Esophagus squamous epithelium (tissue), 5 donors: Measurements from ENCODE around the gene ABCA1. TPM values are rescaled to one million over a fixed set of nuclear protein-coding genes. Genes with fewer than 3 reads are reported as not detected.
A peak's percentile ranks its signal among the peaks of the same experiment; 100 is the strongest.
"Not testable (repeated sequence)": the region's sequence is repeated elsewhere in the genome, so short reads cannot be mapped to it uniquely, and the experiment has no call there.

Source experiments
- DNase-seq: peaks from one replicate; lab custom pipeline; 2025; lab: John Stamatoyannopoulos, UW
- H3K27ac ChIP-seq, 4 donors: fragments of 200-600 bp; sonication (generic); one replicate each; pipeline ENCODE4 v1.5.1; 2016 to 2019; ENCODE audit warnings: mild to moderate bottlenecking in 1 of 4
- H3K27me3 ChIP-seq, 4 donors: fragments of 200-600 bp; sonication (generic); 1 replicate in 3 of 4; 2 replicates in 1 of 4; pipeline versions ENCODE4 v1.5.1 to v1.6.0; 2017 to 2021; ENCODE audit warnings: antibody characterized with exemption in 1 of 4
- H3K36me3 ChIP-seq, 3 donors: fragments of 200-600 bp; sonication (generic); one replicate each; pipeline ENCODE4 v1.5.1; 2016 to 2019
- H3K4me1 ChIP-seq, 3 donors: fragments of 200-600 bp; sonication (generic); one replicate each; pipeline ENCODE4 v1.5.1; 2017 to 2019
- H3K4me3 ChIP-seq, 4 donors: fragments of 200-600 bp; sonication (generic); 1 replicate in 3 of 4; 2 replicates in 1 of 4; pipeline ENCODE4 v1.5.1; 2016 to 2019; ENCODE audit warnings: mild to moderate bottlenecking in 2 of 4, moderate library complexity in 1 of 4
- H3K9me3 ChIP-seq, 3 donors: fragments of 200-600 bp; sonication (generic); one replicate each; pipeline ENCODE4 v1.5.1; 2016 to 2019
- CTCF ChIP-seq, 6 experiments: fragments of 450-650 bp in 4 of 6; fragments of 200-600 bp in 2 of 6; sonication (generic) in 2 of 6; IDR thresholded peaks; one replicate each; pipeline ENCODE4 v1.5.1; 2016 to 2019; ENCODE audit warnings: antibody characterized with exemption in 6 of 6, mild to moderate bottlenecking in 4 of 6, moderate library complexity in 4 of 6
- POLR2A ChIP-seq, 4 donors: fragments of 450-650 bp; IDR thresholded peaks; one replicate each; pipeline ENCODE4 v1.6.1; 2017; ENCODE audit warnings: antibody characterized with exemption in 4 of 4, mild to moderate bottlenecking in 4 of 4, moderate library complexity in 3 of 4
- WGBS, 2 donors: methylation state at CpG; one replicate each; pipeline ENCODE4 v1.1.5; 2018; 5-methylcytosine and 5-hydroxymethylcytosine counted together
- intact Hi-C: fragments of 100-400 bp; cut with DNase I; formaldehyde crosslinking; loops from one replicate; pipeline ENCODE4 v1.15.0; 2022
- total RNA-seq, 4 donors: library from RNA; depleted of rRNA; stranded (reverse); fragments of >200 nt; gene quantifications; one replicate each; pipeline ENCODE4 v1.1.0, GENCODE V29; 2016
- donor health status: DM: yes; HTN: yes; CAD: no.

Gene ABCA1
- total RNA-seq, 4 donors from 2014 or later, result 7.7 to 37.6 (median 23.3) TPM

- Histone ChIP-seq H3K4me1 (peaks cover 24 to 90% (median 59%) of the 10 kb centered on the region in 3 donors), H3K4me3 (no peak overlapping the region), H3K9me3 (no peaks in the 10 kb centered on the region), H3K36me3 (peaks cover 0 to 35% (median 0%) of the 10 kb centered on the region in 3 donors), H3K27ac (peak overlapping the region; percentile 25 to 80 (median 74)), H3K27me3 (no peaks in the 10 kb centered on the region)
- 36 to 52% methylated on average over 5 of the region's 5 CpGs for WGBS, 2 donors
- intact Hi-C loops, result no loop called here
- DNase-seq, result no peak
- TF ChIP-seq POLR2A (IDR thresholded peaks at IDR 0.05) (no peak), CTCF (IDR thresholded peaks at IDR 0.05) (no peak)
These were observed 71.5 kb downstream of the ABCA1 start for GRCh38 chr9:104856413-104856941.

DNA sequence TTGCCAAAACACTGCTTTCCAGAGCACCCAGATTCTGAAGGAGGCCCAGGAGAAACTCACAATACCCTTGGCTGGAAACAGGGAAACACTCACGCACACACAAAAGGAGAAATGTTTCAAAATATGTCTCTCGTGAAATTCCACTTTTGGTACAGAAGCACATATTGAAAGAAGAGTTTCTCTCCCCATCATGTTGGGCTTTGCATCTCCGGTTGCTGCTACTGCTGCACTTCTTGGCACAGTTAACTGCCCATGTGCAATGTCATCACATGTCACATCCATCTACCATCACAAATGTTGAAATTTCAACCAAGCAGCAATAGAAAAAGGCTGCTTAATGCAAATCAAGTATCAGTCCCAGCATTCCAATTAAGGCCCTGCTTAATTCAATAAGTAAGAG is 72.1 kb downstream of the ABCA1 start:
- Histone ChIP-seq H3K36me3 (peaks cover 0 to 28% (median 0%) of the 10 kb centered on the region in 3 donors), H3K27me3 (no peaks in the 10 kb centered on the region), H3K4me1 (peaks cover 24 to 91% (median 59%) of the 10 kb centered on the region in 3 donors), H3K4me3 (no peak overlapping the region), H3K9me3 (no peaks in the 10 kb centered on the region), H3K27ac (peak overlapping the region; percentile 58 to 80 (median 74))
- no peak for DNase-seq
- no peak for TF ChIP-seq POLR2A (IDR thresholded peaks at IDR 0.05)
- no peak for TF ChIP-seq CTCF (IDR thresholded peaks at IDR 0.05)
- WGBS, 2 donors, result 60 to 79% methylated on average over 3 of the region's 3 CpGs
- intact Hi-C loops, result no loop called here

- WGBS, 2 donors, result 31 to 72% methylated on average over 7 of the region's 7 CpGs
- Histone ChIP-seq H3K36me3 (peaks cover 0 to 28% (median 0%) of the 10 kb centered on the region in 3 donors), H3K4me1 (peaks cover 24 to 91% (median 58%) of the 10 kb centered on the region in 3 donors), H3K27ac (peak overlapping the region; percentile 58 to 80 (median 74))
- H3K4me3 ChIP-seq, H3K9me3 ChIP-seq, H3K27me3 ChIP-seq, intact Hi-C loops, DNase-seq: not testable (repeated sequence)
These were observed 72.7 kb downstream of the ABCA1 start for GRCh38 chr9:104855258-104855657.

DNA sequence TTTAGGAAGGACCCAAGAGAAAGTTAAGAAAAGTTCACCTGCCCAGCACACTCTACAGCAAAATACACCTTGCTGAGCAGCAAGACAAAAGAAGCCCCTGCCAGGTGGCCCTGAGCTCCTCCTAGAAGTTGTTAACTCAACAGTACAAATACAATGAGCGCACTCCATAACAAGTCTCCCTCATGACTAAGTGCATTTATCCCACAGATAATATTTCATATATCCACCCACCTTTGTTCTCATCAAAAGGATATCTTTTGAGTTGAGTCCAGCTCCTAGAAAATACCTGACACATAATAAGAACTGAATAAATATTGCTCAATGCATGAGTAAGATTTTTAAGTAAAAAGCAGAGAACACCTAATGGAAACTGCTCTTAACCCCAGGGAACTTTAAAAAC is 73.3 kb downstream of the ABCA1 start:
- DNase-seq, result no peak
- Histone ChIP-seq H3K4me3 (no peak overlapping the region), H3K4me1 (peaks cover 22 to 89% (median 51%) of the 10 kb centered on the region in 3 donors), H3K27ac (peak overlapping the region; percentile 60 to 80 (median 74)), H3K9me3 (no peaks in the 10 kb centered on the region), H3K36me3 (peaks cover 0 to 31% (median 0%) of the 10 kb centered on the region in 3 donors), H3K27me3 (no peaks in the 10 kb centered on the region)
- no peak for TF ChIP-seq CTCF (IDR thresholded peaks at IDR 0.05)
- no peak for TF ChIP-seq POLR2A (IDR thresholded peaks at IDR 0.05)
- intact Hi-C loops, result no loop called here
- 25 to 38% methylated on average over 1 of the region's 1 CpG for WGBS, 2 donors

DNA sequence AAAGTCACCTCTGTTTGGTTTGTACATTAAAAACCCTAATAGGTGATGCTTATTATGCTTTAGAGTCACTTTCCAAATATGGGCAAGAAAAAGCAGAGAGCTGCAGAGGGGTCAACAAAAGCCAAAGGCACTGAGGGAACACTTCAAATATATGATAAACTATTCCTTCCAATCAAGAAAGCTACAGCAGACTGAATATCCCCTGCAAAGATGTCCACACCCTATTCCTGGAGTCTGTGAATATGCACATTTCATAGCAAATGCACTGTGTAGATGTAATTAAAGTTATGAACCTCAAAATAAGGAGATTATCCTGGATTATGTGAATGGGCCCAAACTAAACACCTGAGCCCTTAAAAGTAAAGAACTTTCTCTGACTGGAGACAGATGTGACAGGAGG is 74.3 kb downstream of the ABCA1 start:
- H3K27ac ChIP-seq, result peak overlapping the region in 3 of 4 donors; percentile 55 to 80 (median 60)
- DNase-seq, result no peak
- H3K36me3 ChIP-seq, result peaks cover 0 to 37% (median 0%) of the 10 kb centered on the region in 3 donors
- intact Hi-C loops, result no loop called here
- TF ChIP-seq POLR2A (IDR thresholded peaks at IDR 0.05), result no peak
- TF ChIP-seq CTCF (IDR thresholded peaks at IDR 0.05), result no peak
- H3K27me3 ChIP-seq, result no peaks in the 10 kb centered on the region
- peaks cover 13 to 79% (median 42%) of the 10 kb centered on the region in 3 donors for H3K4me1 ChIP-seq
- H3K4me3 ChIP-seq, result no peak overlapping the region
- no peaks in the 10 kb centered on the region for H3K9me3 ChIP-seq
